BJ (cell line): ENCODE results near the gene ZFP92. TPM values are rescaled to one million over a fixed set of nuclear protein-coding genes. Genes with fewer than 3 reads are reported as not detected.

ENCODE experiments used
- CTCF ChIA-PET: fragments of 350-600 bp; formaldehyde crosslinking; extraction: SDS; loops from one replicate; lab custom pipeline; 2021; ENCODE audit warnings: antibody characterized with exemption, inconsistent platforms; lab: Yijun Ruan, JAX
- POLR2A ChIA-PET: fragments of 300-600 bp; sonication (Branson Sonifier 250); formaldehyde crosslinking; extraction: SDS; loops from one replicate; lab custom pipeline; 2021; ENCODE audit warnings: antibody characterized with exemption; lab: Charles Lee
- DNase-seq: peaks from one replicate; pipeline ENCODE4 v3.0.0-alpha.2; 2011; ENCODE audit warnings: low read depth
- H3K27me3 ChIP-seq: 2 replicates; pipeline ENCODE4 v1.6.0; 2011; ENCODE audit warnings: low read length; ENCODE audit not compliant: control insufficient read depth, insufficient read depth
- H3K36me3 ChIP-seq: 2 replicates; pipeline ENCODE4 v1.5.1; 2011; ENCODE audit warnings: low read length; ENCODE audit not compliant: control insufficient read depth, insufficient read depth
- H3K4me3 ChIP-seq: 2 replicates; pipeline ENCODE4 v1.5.1; 2011; ENCODE audit warnings: low read depth, mild to moderate bottlenecking, control low read depth, low read length
- CTCF ChIP-seq: IDR thresholded peaks from 2 replicates; pipeline ENCODE4 v1.5.1; 2011; ENCODE audit warnings: low read depth, mild to moderate bottlenecking, control low read depth, inconsistent platforms, low read length, moderate library complexity; ENCODE audit not compliant: insufficient read depth
- polyA plus RNA-seq: library from polyadenylated mRNA; depleted of rRNA; stranded (reverse); fragments of >200 nt; gene quantifications from 2 replicates; pipeline ENCODE4 v1.2.3, GENCODE V29; 2011

ZFP92 gene
- polyA plus RNA-seq, 1 experiment: 0.36 TPM

GRCh38 chrX:153446636-153446936, 35.3 kb downstream of the ZFP92 start:
- POLR2A ChIA-PET: no interaction called here
- TF ChIP-seq CTCF: no peak

GRCh38 chrX:153446950-153447580, 35.8 kb downstream of the ZFP92 start:
- ChIA-PET CTCF (no interaction called here), POLR2A (no interaction called here)
- no peak for DNase-seq
- Histone ChIP-seq H3K4me3 (no peak overlapping the region), H3K36me3 (peaks cover 1% of the 10 kb centered on the region; the same call in 1 of the 2 replicates), H3K27me3 (no peaks in the 10 kb centered on the region)
- TF ChIP-seq CTCF: no peak

More at GRCh38 chrX:153446636-153446936, 35.3 kb downstream of the ZFP92 start:
- Histone ChIP-seq H3K27me3 (no peaks in the 10 kb centered on the region), H3K36me3 (peaks cover 1% of the 10 kb centered on the region; the same call in 1 of the 2 replicates), H3K4me3 (no peak overlapping the region)
- CTCF ChIA-PET: no interaction called here
- no peak for DNase-seq

- DNase-seq: no peak
- CTCF ChIA-PET: no interaction called here
- H3K36me3 ChIP-seq: peaks cover 1% of the 10 kb centered on the region; the same call in 1 of the 2 replicates
These were observed 36.3 kb downstream of the ZFP92 start for GRCh38 chrX:153447581-153447960.

GRCh38 chrX:153448556-153449367, 37.5 kb downstream of the ZFP92 start:
- no peak for DNase-seq
- peaks cover 1% of the 10 kb centered on the region; the same call in 1 of the 2 replicates for H3K36me3 ChIP-seq
- TF ChIP-seq CTCF: no peak
- ChIA-PET POLR2A (no interaction called here), CTCF (interaction anchor here (0.8 kb wide), 1 partner anchor 35 kb away, joined by 3 read pairs; no protein-coding TSS in a partner anchor)
- H3K27me3 ChIP-seq: no peaks in the 10 kb centered on the region
- H3K4me3 ChIP-seq: no peak overlapping the region

More at GRCh38 chrX:153447581-153447960, 36.3 kb downstream of the ZFP92 start:
- H3K4me3 ChIP-seq: no peak overlapping the region
- POLR2A ChIA-PET: no interaction called here
- no peak for TF ChIP-seq CTCF
- no peaks in the 10 kb centered on the region for H3K27me3 ChIP-seq

- H3K4me3 ChIP-seq: no peak overlapping the region
- CTCF ChIA-PET: interaction anchor here (0.8 to 1.0 kb wide), 2 partner anchors 18 to 36 kb away, joined by 3 read pairs; no protein-coding TSS in a partner anchor
- TF ChIP-seq CTCF: no peak
- POLR2A ChIA-PET: no interaction called here
- H3K36me3 ChIP-seq: peaks cover 1% of the 10 kb centered on the region; the same call in 1 of the 2 replicates
- H3K27me3 ChIP-seq: no peaks in the 10 kb centered on the region
- DNase-seq: no peak
These were observed 38.3 kb downstream of the ZFP92 start for GRCh38 chrX:153449368-153450113.
